ENCODE results near the gene PDE4D. TPM values are rescaled to one million over a fixed set of nuclear protein-coding genes. Genes with fewer than 3 reads are reported as not detected.

The PDE4D gene
- total RNA-seq, 1 donor from 2014 or later = 14.2 TPM

DNA sequence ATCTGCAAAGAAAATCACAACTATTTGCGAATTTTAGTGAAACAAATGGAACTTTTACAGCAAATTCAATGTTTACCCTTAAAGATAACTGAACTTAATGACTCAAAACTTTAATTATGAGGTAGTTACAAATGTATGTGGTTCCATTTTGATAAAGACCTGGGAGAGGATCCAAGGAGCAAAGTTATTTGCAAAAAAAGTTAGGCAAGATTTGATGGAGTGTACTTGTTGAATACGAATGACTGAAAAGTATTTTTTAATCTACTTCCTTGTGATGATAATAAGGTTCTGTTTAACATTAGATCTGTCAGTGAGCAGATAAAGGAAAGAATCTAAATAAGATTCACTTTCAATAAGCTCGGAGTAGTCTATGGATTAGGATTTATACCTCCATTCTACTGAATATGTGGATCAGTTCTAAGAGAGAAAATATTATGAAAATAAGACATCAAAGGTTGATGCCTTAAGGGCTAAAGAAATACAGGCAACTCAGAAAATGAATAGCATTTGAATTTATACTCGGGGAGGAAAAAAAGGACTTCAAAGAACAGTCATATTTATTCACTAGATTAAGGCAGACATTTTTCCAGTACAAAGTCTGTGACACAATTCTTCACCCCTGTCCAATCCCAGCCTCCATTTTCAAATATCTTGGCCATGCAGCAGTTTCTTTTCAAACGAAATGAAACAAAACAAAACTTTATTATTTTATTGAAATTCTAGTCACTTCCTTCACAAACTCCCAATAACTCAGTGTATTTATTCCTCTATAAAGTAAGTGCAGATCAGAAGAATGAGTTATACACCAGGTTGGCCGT is 199.8 kb downstream of the PDE4D start:
- Histone ChIP-seq H3K9me3 (ENCODE audit: insufficient read depth, low read depth, low read length) (no peaks in the 10 kb centered on the region), H3K79me2 (ENCODE audit: insufficient read depth, low read length) (no peaks in the 10 kb centered on the region), H3K4me2 (ENCODE audit: low read length) (no peak overlapping the region), H3K9ac (ENCODE audit: low read length) (no peak overlapping the region), H4K20me1 (ENCODE audit: insufficient read depth, low read length) (no peaks in the 10 kb centered on the region), H3K27me3 (ENCODE audit: insufficient read depth, low read length) (no peaks in the 10 kb centered on the region), H3K36me3 (ENCODE audit: insufficient read depth, low read length) (no peaks in the 10 kb centered on the region), H3K4me3 (ENCODE audit: insufficient read depth, low read depth, low read length) (no peak overlapping the region), H2AFZ (ENCODE audit: low read depth, low read length) (no peak overlapping the region), H3K27ac (ENCODE audit: low read depth, low read length) (no peak overlapping the region), H3K4me1 (ENCODE audit: insufficient read depth, low read length) (no peaks in the 10 kb centered on the region)
- Mint-ChIP-seq H3K27ac (ENCODE audit: unreplicated experiment) (no peak overlapping the region), H3K9me3 (ENCODE audit: unreplicated experiment) (peaks cover 9% of the 10 kb centered on the region), H3K27me3 (ENCODE audit: low read depth, unreplicated experiment) (no peaks in the 10 kb centered on the region), H3K36me3 (ENCODE audit: low read depth, unreplicated experiment) (no peaks in the 10 kb centered on the region), H3K4me1 (ENCODE audit: low read depth, unreplicated experiment) (no peaks in the 10 kb centered on the region), H3K4me3 (ENCODE audit: unreplicated experiment) (no peak overlapping the region)
- DNase-seq (ENCODE audit: low read depth) = peak; percentile 39
- TF ChIP-seq EZH2 (IDR thresholded peaks at IDR 0.05; ENCODE audit: insufficient read depth, low read length) = no peak
- TF ChIP-seq, protein P1, sequence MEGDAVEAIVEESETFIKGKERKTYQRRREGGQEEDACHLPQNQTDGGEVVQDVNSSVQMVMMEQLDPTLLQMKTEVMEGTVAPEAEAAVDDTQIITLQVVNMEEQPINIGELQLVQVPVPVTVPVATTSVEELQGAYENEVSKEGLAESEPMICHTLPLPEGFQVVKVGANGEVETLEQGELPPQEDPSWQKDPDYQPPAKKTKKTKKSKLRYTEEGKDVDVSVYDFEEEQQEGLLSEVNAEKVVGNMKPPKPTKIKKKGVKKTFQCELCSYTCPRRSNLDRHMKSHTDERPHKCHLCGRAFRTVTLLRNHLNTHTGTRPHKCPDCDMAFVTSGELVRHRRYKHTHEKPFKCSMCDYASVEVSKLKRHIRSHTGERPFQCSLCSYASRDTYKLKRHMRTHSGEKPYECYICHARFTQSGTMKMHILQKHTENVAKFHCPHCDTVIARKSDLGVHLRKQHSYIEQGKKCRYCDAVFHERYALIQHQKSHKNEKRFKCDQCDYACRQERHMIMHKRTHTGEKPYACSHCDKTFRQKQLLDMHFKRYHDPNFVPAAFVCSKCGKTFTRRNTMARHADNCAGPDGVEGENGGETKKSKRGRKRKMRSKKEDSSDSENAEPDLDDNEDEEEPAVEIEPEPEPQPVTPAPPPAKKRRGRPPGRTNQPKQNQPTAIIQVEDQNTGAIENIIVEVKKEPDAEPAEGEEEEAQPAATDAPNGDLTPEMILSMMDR (IDR thresholded peaks at IDR 0.05; ENCODE audit: insufficient read depth, low read depth, low read length) = no peak
- no peak for FAIRE-seq

DNA sequence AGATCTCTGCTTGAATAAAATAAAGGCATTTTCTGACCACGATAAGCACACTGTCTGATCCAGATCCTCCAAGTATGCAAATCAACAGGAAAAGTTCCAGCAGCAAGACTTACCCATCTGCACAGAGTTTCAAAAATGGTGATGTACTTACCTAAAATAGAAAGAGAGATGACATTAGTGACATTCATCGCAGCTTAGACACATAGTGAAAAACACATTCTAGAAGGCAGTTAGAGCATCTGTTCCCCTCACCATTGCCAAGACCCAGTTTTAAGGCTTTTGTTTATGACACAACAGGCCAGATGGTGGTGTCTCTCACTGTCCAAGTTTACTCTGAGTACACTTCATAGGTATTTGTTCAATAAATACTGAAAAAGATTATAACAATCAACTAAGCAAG is 207.7 kb downstream of the PDE4D start:
- Histone ChIP-seq H3K79me2 (ENCODE audit: insufficient read depth, low read length) (no peaks in the 10 kb centered on the region), H3K27me3 (ENCODE audit: insufficient read depth, low read length) (no peaks in the 10 kb centered on the region), H3K4me1 (ENCODE audit: insufficient read depth, low read length) (no peaks in the 10 kb centered on the region), H3K9ac (ENCODE audit: low read length) (no peak overlapping the region), H2AFZ (ENCODE audit: low read depth, low read length) (no peak overlapping the region), H3K4me2 (ENCODE audit: low read length) (no peak overlapping the region), H3K9me3 (ENCODE audit: insufficient read depth, low read depth, low read length) (no peaks in the 10 kb centered on the region), H3K4me3 (ENCODE audit: insufficient read depth, low read depth, low read length) (no peak overlapping the region), H3K27ac (ENCODE audit: low read depth, low read length) (no peak overlapping the region), H4K20me1 (ENCODE audit: insufficient read depth, low read length) (no peaks in the 10 kb centered on the region), H3K36me3 (ENCODE audit: insufficient read depth, low read length) (no peaks in the 10 kb centered on the region)
- Mint-ChIP-seq H3K36me3 (ENCODE audit: low read depth, unreplicated experiment) (no peaks in the 10 kb centered on the region), H3K27ac (ENCODE audit: unreplicated experiment) (no peak overlapping the region), H3K4me1 (ENCODE audit: low read depth, unreplicated experiment) (peaks cover 3% of the 10 kb centered on the region), H3K27me3 (ENCODE audit: low read depth, unreplicated experiment) (no peaks in the 10 kb centered on the region), H3K9me3 (ENCODE audit: unreplicated experiment) (peaks cover 8% of the 10 kb centered on the region), H3K4me3 (ENCODE audit: unreplicated experiment) (no peak overlapping the region)
- TF ChIP-seq, protein P1 (IDR thresholded peaks at IDR 0.05; ENCODE audit: insufficient read depth, low read depth, low read length) = no peak
- no peak for TF ChIP-seq EZH2 (IDR thresholded peaks at IDR 0.05; ENCODE audit: insufficient read depth, low read length)
- peak; percentile 75 for DNase-seq (ENCODE audit: low read depth)
- no peak for FAIRE-seq

DNA sequence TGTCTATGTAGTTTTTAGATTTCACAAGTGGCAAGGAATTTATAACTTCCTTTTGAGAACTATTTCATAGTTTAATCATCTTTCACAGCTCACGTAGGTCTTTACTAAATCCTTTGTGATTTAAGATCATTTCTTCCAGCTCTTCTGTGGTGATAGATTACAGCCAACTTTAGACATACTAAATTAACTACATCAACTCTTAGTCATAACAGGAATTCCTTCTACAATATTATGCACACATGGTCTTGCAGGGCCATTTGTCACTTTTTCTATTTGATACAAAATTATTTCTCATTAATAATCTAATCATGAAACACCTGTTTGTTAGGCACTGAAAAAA is 208.4 kb downstream of the PDE4D start:
- Histone ChIP-seq H3K27me3 (ENCODE audit: insufficient read depth, low read length) (no peaks in the 10 kb centered on the region), H3K4me2 (ENCODE audit: low read length) (no peak overlapping the region), H3K9ac (ENCODE audit: low read length) (no peak overlapping the region), H3K9me3 (ENCODE audit: insufficient read depth, low read depth, low read length) (no peaks in the 10 kb centered on the region), H3K79me2 (ENCODE audit: insufficient read depth, low read length) (no peaks in the 10 kb centered on the region), H3K4me3 (ENCODE audit: insufficient read depth, low read depth, low read length) (no peak overlapping the region), H3K27ac (ENCODE audit: low read depth, low read length) (no peak overlapping the region), H4K20me1 (ENCODE audit: insufficient read depth, low read length) (no peaks in the 10 kb centered on the region), H2AFZ (ENCODE audit: low read depth, low read length) (no peak overlapping the region), H3K4me1 (ENCODE audit: insufficient read depth, low read length) (no peaks in the 10 kb centered on the region), H3K36me3 (ENCODE audit: insufficient read depth, low read length) (no peaks in the 10 kb centered on the region)
- H3K27me3 Mint-ChIP-seq (ENCODE audit: low read depth, unreplicated experiment) = no peaks in the 10 kb centered on the region
- H3K36me3 Mint-ChIP-seq (ENCODE audit: low read depth, unreplicated experiment) = no peaks in the 10 kb centered on the region
- peak; percentile 52 for DNase-seq (ENCODE audit: low read depth)
- no peak overlapping the region for H3K4me3 Mint-ChIP-seq (ENCODE audit: unreplicated experiment)
- FAIRE-seq = no peak
- H3K4me1 Mint-ChIP-seq (ENCODE audit: low read depth, unreplicated experiment) = peaks cover 3% of the 10 kb centered on the region
- TF ChIP-seq EZH2 (IDR thresholded peaks at IDR 0.05; ENCODE audit: insufficient read depth, low read length) = no peak
- TF ChIP-seq, protein P1 (IDR thresholded peaks at IDR 0.05; ENCODE audit: insufficient read depth, low read depth, low read length) = no peak
- peaks cover 7% of the 10 kb centered on the region for H3K9me3 Mint-ChIP-seq (ENCODE audit: unreplicated experiment)
- H3K27ac Mint-ChIP-seq (ENCODE audit: unreplicated experiment) = no peak overlapping the region

Measured in astrocyte (in vitro differentiated cells and primary cell).